Peyer's patch (tissue), 4 donors: ENCODE measurements around the gene CXCL1.

ENCODE experiments used
- POLR2A ChIP-seq, 2 donors: fragments of 450-650 bp; IDR thresholded peaks; one replicate each; pipeline ENCODE4 v1.5.1; 2017; ENCODE audit warnings: antibody characterized with exemption in 2 of 2, mild to moderate bottlenecking in 2 of 2, moderate library complexity in 2 of 2
- TF ChIP-seq, protein P1 (sequence below), 6 experiments: fragments of 450-650 bp in 4 of 6; fragments of 200-600 bp in 2 of 6; sonication (generic) in 1 of 6; IDR thresholded peaks; one replicate each; pipeline ENCODE4 v1.5.1; 2017 to 2019; ENCODE audit warnings: antibody characterized with exemption in 6 of 6, mild to moderate bottlenecking in 3 of 6, moderate library complexity in 1 of 6

- TF ChIP-seq POLR2A (IDR thresholded peaks at IDR 0.05), result no peak
- TF ChIP-seq, protein P1, sequence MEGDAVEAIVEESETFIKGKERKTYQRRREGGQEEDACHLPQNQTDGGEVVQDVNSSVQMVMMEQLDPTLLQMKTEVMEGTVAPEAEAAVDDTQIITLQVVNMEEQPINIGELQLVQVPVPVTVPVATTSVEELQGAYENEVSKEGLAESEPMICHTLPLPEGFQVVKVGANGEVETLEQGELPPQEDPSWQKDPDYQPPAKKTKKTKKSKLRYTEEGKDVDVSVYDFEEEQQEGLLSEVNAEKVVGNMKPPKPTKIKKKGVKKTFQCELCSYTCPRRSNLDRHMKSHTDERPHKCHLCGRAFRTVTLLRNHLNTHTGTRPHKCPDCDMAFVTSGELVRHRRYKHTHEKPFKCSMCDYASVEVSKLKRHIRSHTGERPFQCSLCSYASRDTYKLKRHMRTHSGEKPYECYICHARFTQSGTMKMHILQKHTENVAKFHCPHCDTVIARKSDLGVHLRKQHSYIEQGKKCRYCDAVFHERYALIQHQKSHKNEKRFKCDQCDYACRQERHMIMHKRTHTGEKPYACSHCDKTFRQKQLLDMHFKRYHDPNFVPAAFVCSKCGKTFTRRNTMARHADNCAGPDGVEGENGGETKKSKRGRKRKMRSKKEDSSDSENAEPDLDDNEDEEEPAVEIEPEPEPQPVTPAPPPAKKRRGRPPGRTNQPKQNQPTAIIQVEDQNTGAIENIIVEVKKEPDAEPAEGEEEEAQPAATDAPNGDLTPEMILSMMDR (IDR thresholded peaks at IDR 0.05), result no peak
Measured at GRCh38 chr4:73832651-73833237, 36.4 kb upstream of the CXCL1 start.
